GM19463 (cell line): Measurements from ENCODE around the gene FFAR3.
"Not testable (repeated sequence)": the region's sequence is repeated elsewhere in the genome, so short reads cannot be mapped to it uniquely, and the experiment has no call there.

Source experiments
- ATAC-seq: cut with Tn5 transposase; IDR thresholded peaks from one replicate; pipeline ENCODE4 v1.9.1; 2021; ENCODE audit warnings: mild to moderate bottlenecking, moderate library complexity; ENCODE audit not compliant: unreplicated experiment

FFAR3 gene

GRCh38 chr19:35373492-35373891 is 15.2 kb downstream of the FFAR3 start:
- ATAC-seq, result no peak

GRCh38 chr19:35374031-35374430 is 15.8 kb downstream of the FFAR3 start:
- ATAC-seq, result not testable (repeated sequence)

- ATAC-seq, result no peak
Measured at GRCh38 chr19:35375505-35376307, 17.4 kb downstream of the FFAR3 start.

- no peak for ATAC-seq
Measured at GRCh38 chr19:35377656-35378055, 19.4 kb downstream of the FFAR3 start.

GRCh38 chr19:35378356-35378755 is 20.1 kb downstream of the FFAR3 start:
- no peak for ATAC-seq

GRCh38 chr19:35379545-35379944 is 21.3 kb downstream of the FFAR3 start:
- ATAC-seq, result not testable (repeated sequence)

GRCh38 chr19:35379992-35380391 is 21.7 kb downstream of the FFAR3 start:
- ATAC-seq, result no peak

GRCh38 chr19:35380450-35381124 is 22.3 kb downstream of the FFAR3 start:
- no peak for ATAC-seq

GRCh38 chr19:35381318-35381717 is 23.1 kb downstream of the FFAR3 start:
- no peak for ATAC-seq

GRCh38 chr19:35381926-35382325 is 23.7 kb downstream of the FFAR3 start:
- no peak for ATAC-seq

GRCh38 chr19:35383536-35383935 is 25.3 kb downstream of the FFAR3 start:
- ATAC-seq, result no peak

- ATAC-seq, result no peak
Measured at GRCh38 chr19:35388277-35389054, 30.2 kb downstream of the FFAR3 start.

- ATAC-seq, result no peak
Measured at GRCh38 chr19:35389192-35389861, 31.1 kb downstream of the FFAR3 start.

GRCh38 chr19:35392742-35393715 is 34.8 kb downstream of the FFAR3 start:
- ATAC-seq, result no peak

GRCh38 chr19:35395382-35396199 is 37.3 kb downstream of the FFAR3 start:
- no peak for ATAC-seq

- ATAC-seq, result no peak
Measured at GRCh38 chr19:35396240-35396885, 38.1 kb downstream of the FFAR3 start.

- no peak for ATAC-seq
Measured at GRCh38 chr19:35397064-35397463, 38.8 kb downstream of the FFAR3 start.

GRCh38 chr19:35398570-35398969 is 40.3 kb downstream of the FFAR3 start:
- ATAC-seq, result no peak

- ATAC-seq, result no peak
Measured at GRCh38 chr19:35399231-35399630, 41.0 kb downstream of the FFAR3 start.
